HUES48 (cell line): ENCODE data around the gene GRB10.

Experiments used
- H3K27ac ChIP-seq: one replicate; pipeline ENCODE4 v1.7.0; 2013; ENCODE audit warnings: low read depth, low read length, inconsistent platforms
- H3K27me3 ChIP-seq: 2 replicates; pipeline ENCODE4 v1.6.1; 2013; ENCODE audit warnings: mild to moderate bottlenecking, low read length; ENCODE audit not compliant: control insufficient read depth, insufficient read depth
- H3K36me3 ChIP-seq: 2 replicates; pipeline ENCODE4 v1.6.1; 2013; ENCODE audit warnings: low read length; ENCODE audit not compliant: control insufficient read depth, insufficient read depth
- H3K4me1 ChIP-seq: 2 replicates; pipeline ENCODE4 v1.6.1; 2013; ENCODE audit warnings: mild to moderate bottlenecking, low read length; ENCODE audit not compliant: control insufficient read depth, insufficient read depth
- H3K4me3 ChIP-seq: 2 replicates; pipeline ENCODE4 v1.5.1; 2013; ENCODE audit warnings: mild to moderate bottlenecking, low read depth, low read length
- H3K9ac ChIP-seq: 2 replicates; pipeline ENCODE4 v1.6.1; 2013; ENCODE audit warnings: mild to moderate bottlenecking, low read depth, low read length, moderate library complexity
- H3K9me3 ChIP-seq: 2 replicates; pipeline ENCODE4 v1.6.1; 2013; ENCODE audit warnings: low read length; ENCODE audit not compliant: control insufficient read depth, insufficient read depth

Gene GRB10

DNA sequence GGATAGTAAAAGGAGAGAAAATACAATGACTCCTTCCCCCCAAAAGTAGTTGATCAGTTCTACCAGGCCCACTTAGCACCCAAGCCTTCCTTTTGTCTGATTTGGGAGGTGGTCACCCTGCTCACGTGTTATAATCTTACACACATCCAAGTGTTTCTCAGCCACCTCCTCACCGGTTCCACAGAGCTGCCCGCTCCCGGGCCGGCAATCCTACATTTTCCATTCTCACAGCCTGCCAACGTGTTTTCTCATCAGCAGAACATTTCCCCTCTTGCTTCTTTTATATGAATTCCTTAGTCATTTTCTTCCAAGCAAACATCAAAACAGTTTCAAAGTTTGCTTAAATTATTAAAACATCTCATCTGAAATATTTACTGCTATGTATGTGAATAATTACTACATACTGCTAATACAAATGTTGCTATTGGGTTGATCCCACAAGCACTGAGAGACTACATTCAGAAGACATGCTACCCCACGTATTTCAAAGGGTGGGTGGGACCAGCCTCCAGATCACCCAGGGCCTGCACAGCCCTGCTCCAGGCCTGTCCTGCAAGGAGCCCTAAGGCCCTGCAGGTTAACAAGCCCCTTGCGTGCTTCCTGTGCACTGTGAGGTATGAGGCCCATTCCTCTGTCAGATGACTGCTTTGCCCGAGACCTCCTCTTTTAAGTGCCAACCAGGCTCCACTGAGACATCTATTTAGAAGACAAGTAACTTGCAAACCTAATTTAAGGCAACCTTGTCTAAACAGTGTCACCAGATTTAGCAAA lies 75.3 kb downstream of the GRB10 start:
- Histone ChIP-seq H3K27me3 (no peaks in the 10 kb centered on the region), H3K27ac (no peak overlapping the region), H3K4me3 (no peak overlapping the region), H3K9ac (no peak overlapping the region), H3K36me3 (peaks cover 16% of the 10 kb centered on the region), H3K9me3 (no peaks in the 10 kb centered on the region), H3K4me1 (peaks cover 33% of the 10 kb centered on the region)

DNA sequence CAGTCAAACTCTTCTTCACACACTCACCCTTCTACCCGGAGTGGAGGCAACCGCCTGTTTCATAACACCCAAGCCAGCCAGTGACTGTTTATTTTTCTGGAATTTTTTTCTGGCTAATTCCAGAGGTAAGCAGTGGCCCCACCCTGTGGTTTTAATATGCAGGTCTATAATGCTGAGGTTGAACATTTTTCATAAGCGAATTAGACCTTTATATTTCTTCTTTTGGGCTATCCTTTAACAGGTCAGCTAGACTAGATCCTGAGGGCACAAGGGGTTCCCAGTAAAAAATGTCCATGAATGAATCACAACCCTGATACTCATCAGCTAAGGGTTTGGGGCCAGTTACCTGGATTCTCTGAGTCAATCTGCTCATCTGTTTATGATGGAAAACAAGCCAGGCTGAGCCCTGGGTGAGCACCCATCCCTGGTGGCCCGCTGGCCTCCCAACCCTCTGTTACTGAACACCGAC lies 76.2 kb downstream of the GRB10 start:
- Histone ChIP-seq H3K9ac (no peak overlapping the region), H3K4me1 (peaks cover 27% of the 10 kb centered on the region), H3K27ac (no peak overlapping the region), H3K36me3 (peaks cover 25% of the 10 kb centered on the region), H3K27me3 (no peaks in the 10 kb centered on the region), H3K4me3 (no peak overlapping the region), H3K9me3 (no peaks in the 10 kb centered on the region)

DNA sequence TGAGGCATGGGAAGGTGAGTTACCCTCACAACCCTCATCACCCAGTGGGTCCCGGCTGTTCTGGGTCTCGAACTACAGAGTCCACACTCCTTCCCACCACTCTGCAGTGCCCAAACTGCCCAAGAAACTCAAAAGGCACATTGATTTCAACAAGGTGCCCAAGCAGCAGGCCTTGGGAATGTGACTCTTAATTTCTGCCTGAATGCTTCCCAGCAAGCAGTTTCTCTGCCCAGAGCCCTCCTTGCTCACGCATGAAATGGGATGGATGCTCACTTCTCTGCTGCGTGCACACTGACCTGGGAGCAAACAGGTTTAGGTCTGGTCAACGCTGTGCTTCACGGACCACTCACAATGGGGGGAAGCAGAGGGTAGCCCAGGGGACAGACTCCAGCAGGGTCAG lies 77.9 kb downstream of the GRB10 start:
- H3K27ac ChIP-seq, result no peak overlapping the region
- peaks cover 27% of the 10 kb centered on the region for H3K4me1 ChIP-seq
- no peak overlapping the region for H3K4me3 ChIP-seq
- no peaks in the 10 kb centered on the region for H3K27me3 ChIP-seq
- H3K9ac ChIP-seq, result no peak overlapping the region
- no peaks in the 10 kb centered on the region for H3K9me3 ChIP-seq
- peaks cover 30% of the 10 kb centered on the region for H3K36me3 ChIP-seq

DNA sequence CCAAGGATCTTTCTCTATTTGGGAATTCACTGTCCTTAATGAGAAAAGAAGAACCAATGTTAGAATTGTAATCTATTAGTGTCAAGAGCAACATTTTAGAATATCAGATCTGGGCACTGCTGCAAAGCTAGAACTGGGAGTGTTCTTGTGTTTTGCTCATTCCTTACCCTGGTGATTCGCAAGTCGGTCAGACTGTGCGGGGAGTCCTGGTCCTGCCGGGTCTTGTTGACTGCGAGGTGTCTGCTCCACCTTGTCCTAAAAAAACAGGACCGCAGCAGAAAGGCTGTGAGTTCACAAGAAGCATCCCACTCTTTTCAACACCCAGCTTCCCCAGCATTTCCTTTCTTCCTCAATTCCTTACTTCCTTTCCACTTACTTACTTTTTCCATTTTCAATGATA lies 79.0 kb downstream of the GRB10 start:
- peaks cover 25% of the 10 kb centered on the region for H3K4me1 ChIP-seq
- H3K27ac ChIP-seq, result no peak overlapping the region
- H3K9ac ChIP-seq, result no peak overlapping the region
- peaks cover 33% of the 10 kb centered on the region for H3K36me3 ChIP-seq
- no peak overlapping the region for H3K4me3 ChIP-seq
- no peaks in the 10 kb centered on the region for H3K9me3 ChIP-seq
- no peaks in the 10 kb centered on the region for H3K27me3 ChIP-seq

DNA sequence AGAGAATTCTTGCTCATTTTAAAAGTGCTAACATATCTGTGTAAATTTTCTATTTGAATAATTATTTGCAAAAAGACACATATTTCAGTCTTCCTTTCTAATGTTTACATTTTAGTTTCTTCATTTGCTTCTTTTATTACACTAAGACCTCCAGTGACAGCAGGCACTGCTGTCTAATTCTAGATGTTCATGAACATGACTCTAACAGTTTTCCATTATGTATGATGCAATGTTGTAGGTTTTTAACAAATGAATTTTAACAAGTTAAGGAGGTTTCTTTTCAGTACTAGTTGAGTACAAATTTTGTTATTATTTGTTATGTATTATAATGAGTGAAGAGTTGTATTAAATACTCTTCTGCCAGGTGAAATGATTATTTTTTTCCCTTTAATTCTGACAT lies 83.6 kb downstream of the GRB10 start:
- H3K27me3 ChIP-seq, result no peaks in the 10 kb centered on the region
- H3K9ac ChIP-seq, result no peak overlapping the region
- H3K9me3 ChIP-seq, result no peaks in the 10 kb centered on the region
- no peak overlapping the region for H3K4me3 ChIP-seq
- H3K4me1 ChIP-seq, result peaks cover 12% of the 10 kb centered on the region
- H3K36me3 ChIP-seq, result peaks cover 43% of the 10 kb centered on the region
- H3K27ac ChIP-seq, result no peak overlapping the region

DNA sequence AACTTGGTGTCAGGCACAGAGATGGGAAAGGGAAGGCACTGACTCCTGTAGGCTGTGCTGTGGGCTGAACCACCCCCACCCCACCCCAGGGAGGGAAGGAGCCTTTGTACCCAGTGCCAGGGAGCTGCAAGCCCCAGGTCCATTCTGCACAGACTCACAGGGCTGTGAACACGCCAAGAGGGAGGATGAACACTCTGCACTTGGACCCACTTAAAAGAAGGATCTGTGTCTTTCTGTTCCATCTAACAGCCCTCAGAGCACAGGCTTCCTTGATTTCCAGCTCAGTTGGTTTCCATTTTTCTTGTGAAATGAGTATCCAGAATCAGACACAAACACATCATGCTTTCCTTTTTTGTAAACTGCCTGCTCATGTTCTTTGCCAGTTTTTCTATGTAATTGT lies 84.9 kb downstream of the GRB10 start:
- Histone ChIP-seq H3K4me3 (no peak overlapping the region), H3K36me3 (peaks cover 40% of the 10 kb centered on the region), H3K9me3 (no peaks in the 10 kb centered on the region), H3K27ac (no peak overlapping the region), H3K9ac (no peak overlapping the region), H3K4me1 (peaks cover 13% of the 10 kb centered on the region), H3K27me3 (no peaks in the 10 kb centered on the region)

DNA sequence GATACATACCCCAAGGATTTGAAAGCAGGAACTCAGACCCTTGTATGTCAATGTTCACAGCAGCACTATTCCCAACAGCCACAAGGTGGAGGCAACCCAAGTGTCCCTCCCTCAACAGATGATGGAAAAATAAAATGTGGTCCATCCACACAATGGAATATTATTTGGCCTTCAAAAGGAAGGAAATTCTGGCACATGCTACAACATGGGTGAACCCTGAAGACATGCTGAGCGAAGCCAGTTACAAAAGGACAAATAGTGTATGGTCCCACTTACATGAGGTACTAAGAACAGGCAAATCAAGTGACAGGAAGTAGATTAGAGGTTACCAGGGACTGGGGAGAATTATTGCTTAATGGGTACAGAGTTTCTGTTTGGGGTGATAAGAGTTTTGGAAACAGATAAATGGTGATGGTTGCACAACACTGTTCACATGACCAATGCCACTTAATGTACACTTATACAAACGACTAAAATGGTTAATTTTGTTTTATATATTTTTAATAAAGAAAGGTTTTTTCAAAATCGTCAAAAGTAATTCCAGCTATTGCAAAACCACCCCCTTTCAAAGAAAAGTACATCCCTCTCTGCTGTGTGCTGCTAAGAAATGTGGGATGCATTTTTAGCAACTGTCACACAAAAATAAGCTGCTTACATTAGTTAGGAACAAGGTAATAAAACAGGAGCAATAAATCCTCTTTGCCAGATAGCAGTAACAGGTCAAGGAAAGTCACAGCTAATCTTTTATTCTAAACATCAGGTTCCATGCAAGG lies 85.7 kb downstream of the GRB10 start:
- Histone ChIP-seq H3K9ac (no peak overlapping the region), H3K36me3 (peaks cover 33% of the 10 kb centered on the region), H3K4me1 (peaks cover 13% of the 10 kb centered on the region), H3K27ac (no peak overlapping the region), H3K27me3 (no peaks in the 10 kb centered on the region), H3K9me3 (no peaks in the 10 kb centered on the region), H3K4me3 (no peak overlapping the region)

DNA sequence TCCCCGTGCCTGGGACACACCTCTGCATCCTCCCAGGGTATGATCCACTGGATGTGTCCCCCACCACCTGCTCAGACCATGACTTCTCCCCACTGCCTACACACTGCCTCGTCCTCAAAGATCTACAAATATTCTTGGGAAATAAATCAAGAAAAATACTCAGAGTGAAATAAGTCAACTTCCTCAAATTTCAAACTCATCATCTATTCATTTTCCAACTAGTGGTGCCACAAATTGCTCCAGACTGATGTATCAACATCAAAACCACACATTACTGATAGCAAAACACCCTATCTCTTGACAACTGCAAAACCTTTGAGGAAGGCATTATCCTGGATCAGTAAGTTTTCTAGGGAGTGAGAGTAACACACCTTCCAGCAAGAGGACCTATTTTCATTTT lies 87.7 kb downstream of the GRB10 start:
- Histone ChIP-seq H3K4me3 (no peak overlapping the region), H3K9me3 (no peaks in the 10 kb centered on the region), H3K27ac (no peak overlapping the region), H3K27me3 (no peaks in the 10 kb centered on the region), H3K9ac (no peak overlapping the region), H3K36me3 (peaks cover 19% of the 10 kb centered on the region; the same call in 1 of the 2 replicates), H3K4me1 (peaks cover 28% of the 10 kb centered on the region)

DNA sequence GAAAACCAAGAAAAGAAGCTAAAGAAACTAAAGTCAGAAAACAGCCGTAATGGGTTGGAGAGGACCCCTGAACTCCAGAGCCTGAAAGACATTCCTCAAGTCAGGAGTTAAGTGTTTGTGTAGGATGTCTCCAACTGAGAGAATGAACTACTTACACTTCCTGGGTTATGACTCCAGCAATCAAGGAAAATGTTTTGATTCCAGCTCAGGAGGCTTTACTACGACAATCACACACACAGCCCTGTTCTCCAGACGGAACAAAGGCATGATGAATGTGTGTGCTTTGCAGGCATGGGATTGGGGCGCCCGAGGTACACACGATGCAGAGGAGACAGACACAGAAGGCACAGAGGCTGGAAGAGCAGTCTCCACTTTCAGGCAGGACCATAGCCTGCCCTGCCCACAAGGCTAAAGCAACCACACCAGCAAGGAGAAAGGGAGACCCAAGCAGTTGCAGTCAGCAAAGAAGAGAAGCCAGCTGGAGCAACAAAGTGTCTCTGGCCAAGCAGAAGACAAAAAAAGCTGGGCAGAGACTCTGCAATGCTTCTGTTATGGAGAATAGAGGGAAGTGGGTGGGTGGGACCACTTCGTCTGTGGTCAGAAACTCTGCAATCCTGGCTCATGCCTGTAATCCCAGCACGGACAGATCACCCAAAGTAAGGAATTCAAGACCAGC lies 89.1 kb downstream of the GRB10 start:
- Histone ChIP-seq H3K36me3 (peaks cover 27% of the 10 kb centered on the region), H3K4me1 (peaks cover 26% of the 10 kb centered on the region), H3K27ac (no peak overlapping the region)

DNA sequence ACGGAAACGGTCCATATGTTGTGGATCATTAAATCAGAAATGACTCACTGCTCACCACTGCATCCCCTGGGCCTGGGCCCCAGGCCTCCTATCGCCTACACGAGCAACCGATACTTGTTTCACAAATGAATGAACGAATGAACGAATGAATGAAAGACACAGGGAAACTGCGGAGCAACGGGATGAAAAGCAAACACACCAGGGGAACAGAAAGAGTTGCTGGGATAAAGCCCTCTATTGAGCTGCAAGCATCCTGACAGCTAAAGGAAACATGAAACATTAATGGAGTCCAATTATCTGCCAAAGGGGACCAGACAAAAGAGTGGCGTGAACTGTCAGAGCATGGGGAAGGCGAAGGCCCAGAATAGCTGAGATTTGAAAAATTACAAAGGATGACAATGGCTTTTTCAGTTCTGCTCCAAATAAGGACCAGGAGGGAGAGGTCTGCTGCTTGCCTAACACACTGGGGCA lies 92.1 kb downstream of the GRB10 start:
- Histone ChIP-seq H3K4me3 (no peak overlapping the region), H3K27ac (peak overlapping the region; percentile 60), H3K9me3 (no peaks in the 10 kb centered on the region), H3K4me1 (peaks cover 22% of the 10 kb centered on the region), H3K27me3 (no peaks in the 10 kb centered on the region), H3K9ac (no peak overlapping the region), H3K36me3 (peaks cover 35% of the 10 kb centered on the region)

More for the DNA sequence above, 89.1 kb downstream of the GRB10 start:
- Histone ChIP-seq H3K9me3 (no peaks in the 10 kb centered on the region), H3K4me3 (no peak overlapping the region), H3K27me3 (no peaks in the 10 kb centered on the region), H3K9ac (no peak overlapping the region)
